GM19455 (cell line): Measurements from ENCODE around the gene CCDC102A.

Source experiments
- ATAC-seq: cut with Tn5 transposase; IDR thresholded peaks from one replicate; pipeline ENCODE4 v1.9.1; 2021; ENCODE audit not compliant: unreplicated experiment

The CCDC102A gene

DNA sequence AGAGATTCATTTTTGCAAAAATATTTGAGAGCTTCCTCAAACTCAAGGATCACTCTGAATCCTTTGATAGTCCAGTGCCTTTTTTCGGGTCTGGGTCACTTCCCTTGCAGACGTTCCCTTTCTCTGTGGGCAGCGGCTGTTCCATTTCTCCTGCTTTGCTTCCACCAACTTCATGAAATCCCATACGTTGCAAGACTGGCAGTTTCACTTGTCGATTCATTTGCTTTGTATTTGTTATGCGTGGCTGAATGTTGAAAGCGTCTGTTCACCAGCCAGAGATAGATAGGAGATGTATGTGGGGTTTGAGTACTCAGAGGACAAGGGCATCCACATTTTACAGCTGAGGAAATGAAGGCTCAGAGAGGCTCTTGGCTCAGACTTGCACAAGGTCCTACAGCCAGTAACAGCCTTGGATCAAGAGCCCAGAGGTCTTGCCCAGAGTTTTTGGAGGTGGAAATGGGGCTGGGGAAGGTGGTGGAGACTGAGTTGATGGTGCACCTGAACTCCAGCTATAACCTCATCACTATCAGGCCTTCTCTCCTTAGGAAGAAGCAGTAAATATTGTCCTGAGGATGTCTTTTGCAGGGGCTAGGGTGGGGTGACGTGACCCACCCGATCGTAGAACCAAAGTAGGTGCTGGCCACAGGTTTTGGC, 1.3 kb upstream of the CCDC102A start:
- no peak for ATAC-seq

GRCh38 chr16:57537194-57537505, 779 bp upstream of the CCDC102A start:
- no peak for ATAC-seq

DNA sequence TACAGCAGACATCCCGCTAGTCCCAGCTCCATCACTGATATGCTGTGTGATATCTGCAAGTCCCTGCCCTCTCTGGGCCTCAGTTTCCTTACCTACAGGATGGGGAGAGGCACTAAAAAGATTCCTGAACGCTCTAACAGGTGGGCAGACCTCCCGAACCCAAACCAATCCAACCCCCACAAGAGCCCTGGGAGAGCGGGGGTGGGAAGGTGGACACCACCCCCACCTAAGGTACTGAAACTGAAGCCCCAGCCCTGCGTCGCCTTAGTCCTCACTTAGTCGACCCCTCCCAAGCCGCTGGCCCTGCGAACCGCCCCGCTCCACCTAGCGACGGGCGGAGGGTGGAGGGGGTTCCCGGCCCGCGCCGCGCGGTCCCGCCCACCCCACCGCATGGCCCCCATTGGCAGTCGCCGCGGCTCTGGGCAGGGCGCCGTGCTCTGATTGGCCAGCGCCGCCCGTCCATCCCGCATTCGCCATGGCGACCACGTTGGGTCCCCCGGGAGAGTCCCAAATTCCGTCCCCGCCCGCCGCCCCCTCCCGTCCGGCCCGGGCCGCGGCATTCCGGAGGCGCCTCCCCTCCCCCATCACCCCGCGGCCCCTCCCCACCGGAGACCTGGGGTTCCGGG, 578 bp downstream of the CCDC102A start:
- peak; percentile 67 for ATAC-seq

- ATAC-seq = no peak
These were observed 1.3 kb downstream of the CCDC102A start for GRCh38 chr16:57534881-57535658.

- ATAC-seq = no peak
These were observed 2.0 kb downstream of the CCDC102A start for GRCh38 chr16:57534337-57534880.

GRCh38 chr16:57533431-57534336, 2.7 kb downstream of the CCDC102A start:
- ATAC-seq = no peak

GRCh38 chr16:57532266-57532625, 4.1 kb downstream of the CCDC102A start:
- ATAC-seq = no peak

GRCh38 chr16:57531635-57532265, 4.6 kb downstream of the CCDC102A start:
- ATAC-seq = no peak

DNA sequence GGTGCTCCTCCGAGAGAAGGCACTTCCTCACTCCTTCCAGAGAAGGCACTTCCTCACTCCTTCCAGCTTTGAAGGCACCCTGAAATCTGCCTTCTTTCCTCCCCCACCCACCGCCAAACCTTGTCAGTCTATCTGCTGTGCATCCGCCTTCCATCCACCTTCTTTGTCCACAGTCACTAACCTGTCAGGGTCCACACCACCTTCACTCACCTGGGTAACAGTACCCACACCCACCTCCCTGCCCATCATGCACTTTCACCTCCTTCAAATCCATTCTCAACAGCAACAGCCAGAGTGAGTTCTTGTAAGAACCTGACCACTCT, 5.2 kb downstream of the CCDC102A start:
- no peak for ATAC-seq

DNA sequence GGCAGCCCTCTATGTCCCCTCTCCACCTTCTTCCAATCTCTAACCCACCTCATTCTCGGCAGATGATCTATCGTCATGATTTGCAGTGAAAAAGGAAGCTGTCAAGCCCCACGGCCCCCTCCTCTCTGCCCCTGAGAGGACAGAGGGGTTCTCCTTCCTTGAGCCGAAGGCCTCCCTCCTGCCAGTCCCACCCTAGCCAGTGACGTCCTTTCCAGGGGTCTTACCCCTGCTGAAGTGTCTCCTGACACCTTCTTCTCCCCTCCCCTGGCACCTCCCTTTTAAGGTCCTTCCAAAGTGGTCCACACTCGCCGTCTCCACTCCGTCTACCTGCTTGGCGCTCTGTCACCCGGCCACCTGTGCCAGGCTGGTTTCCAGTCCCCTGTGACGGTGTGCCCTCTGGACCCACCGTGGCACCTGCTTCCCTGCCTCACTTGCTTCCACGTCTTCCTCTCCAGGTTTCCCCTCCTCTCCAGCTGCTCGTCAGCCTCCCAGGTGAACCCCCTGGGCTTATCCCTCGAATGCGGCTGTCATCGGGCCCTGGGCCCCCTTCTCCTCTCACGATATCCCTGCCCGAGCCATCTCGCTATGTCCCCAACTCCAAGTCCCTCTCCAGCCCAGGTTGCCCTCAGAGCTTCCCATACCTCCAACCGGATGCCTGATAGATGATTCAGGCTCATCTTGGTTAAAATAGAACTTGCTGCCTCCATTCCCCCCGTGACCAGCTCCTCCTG, 5.7 kb downstream of the CCDC102A start:
- ATAC-seq = no peak

DNA sequence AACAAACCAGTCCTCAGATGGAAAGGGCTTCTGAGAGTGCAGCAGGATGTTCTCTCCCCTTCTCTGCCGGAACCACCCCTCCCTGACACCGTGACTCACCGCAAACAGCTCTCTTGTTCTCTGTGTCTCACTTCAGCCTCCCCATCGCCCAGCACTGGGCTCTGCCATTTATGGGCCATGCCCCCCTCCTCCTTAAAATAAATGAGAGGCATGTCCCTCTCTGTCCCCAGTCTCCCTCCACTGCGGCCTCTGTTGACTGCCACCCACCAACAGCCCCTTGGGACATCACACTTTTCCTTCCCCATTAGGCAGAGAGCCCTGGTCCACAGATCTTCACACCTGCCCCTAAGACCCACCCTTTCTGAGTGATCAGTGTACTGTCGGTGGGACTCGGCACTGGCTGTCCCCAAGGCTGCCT, 6.3 kb downstream of the CCDC102A start:
- peak; percentile 59 for ATAC-seq

DNA sequence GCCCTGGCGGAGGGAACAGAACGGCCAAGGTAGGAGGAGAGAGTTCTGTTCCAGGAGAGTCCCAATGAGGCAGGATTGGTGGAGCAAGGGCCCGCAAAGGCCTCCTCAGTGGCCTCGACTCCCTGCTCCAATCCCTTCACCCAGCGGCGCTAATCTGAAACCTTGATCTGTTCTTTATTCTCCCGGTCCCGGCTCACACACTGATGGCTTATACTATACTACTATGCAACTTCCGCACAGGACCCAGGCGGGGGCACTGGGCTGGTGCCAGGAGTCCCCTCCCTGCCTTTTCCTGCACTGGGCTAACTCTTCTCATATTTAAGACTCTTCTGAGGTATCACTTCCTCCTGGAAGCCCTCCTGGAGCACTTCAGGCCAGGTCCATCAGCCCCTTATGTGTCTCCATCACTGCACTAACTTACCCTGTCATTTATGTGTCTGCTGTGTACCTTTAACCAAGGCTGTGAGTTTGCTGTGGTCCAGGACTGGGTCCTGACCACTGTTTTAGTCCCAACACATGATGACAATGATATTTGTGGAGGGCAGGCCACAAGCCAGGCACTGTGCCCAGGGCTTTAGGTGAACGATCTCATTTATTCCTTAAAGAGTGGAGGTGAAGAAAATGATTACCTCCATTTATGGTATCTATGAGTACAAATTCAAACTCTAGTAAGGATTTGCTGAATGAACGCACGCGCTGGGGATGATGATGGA, 6.8 kb downstream of the CCDC102A start:
- peak; percentile 11 for ATAC-seq

DNA sequence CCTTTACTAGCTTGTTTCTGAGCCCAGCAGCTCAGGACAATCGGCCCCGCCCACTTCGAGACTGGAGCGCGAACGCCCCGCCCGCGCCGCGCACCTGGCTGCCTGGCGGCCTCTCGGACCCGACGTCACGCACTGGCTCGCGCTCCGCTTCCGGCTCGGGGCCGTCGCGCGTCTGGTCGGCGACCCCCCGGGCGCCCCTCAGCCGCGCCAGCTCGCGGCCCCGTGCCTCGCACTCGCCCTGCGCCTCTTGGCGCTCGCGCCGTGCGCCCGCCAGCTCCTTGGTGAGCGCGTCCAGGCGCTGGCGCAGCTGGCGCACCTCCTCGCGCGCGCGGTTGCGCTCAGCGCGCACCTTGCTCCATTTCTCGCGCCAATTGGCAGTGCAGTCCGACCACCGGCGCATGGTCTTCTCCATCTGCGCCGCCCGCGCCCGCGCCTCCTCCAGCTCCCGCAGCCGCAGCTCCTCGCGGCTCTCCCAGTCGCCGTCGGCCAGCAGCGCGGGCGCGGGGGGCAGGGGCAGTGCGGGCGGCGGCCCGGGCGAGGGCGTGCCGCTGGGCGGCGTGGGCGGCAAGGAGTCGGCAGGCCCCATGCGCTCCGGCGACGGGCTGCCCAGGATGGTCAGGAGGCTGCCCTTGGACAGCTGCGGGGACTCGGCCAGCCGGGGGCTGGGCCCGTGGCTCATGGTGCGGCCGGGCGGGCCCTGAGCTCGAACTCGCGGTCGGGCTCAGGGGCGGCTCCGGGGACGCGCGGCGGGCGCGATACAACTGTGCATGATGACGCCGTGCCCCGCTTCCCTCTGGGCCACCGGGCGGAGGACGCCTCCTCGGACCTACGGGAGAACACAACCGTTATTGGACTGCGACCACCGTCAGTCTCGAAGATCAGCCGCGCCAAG, 7.6 kb downstream of the CCDC102A start:
- no peak for ATAC-seq

DNA sequence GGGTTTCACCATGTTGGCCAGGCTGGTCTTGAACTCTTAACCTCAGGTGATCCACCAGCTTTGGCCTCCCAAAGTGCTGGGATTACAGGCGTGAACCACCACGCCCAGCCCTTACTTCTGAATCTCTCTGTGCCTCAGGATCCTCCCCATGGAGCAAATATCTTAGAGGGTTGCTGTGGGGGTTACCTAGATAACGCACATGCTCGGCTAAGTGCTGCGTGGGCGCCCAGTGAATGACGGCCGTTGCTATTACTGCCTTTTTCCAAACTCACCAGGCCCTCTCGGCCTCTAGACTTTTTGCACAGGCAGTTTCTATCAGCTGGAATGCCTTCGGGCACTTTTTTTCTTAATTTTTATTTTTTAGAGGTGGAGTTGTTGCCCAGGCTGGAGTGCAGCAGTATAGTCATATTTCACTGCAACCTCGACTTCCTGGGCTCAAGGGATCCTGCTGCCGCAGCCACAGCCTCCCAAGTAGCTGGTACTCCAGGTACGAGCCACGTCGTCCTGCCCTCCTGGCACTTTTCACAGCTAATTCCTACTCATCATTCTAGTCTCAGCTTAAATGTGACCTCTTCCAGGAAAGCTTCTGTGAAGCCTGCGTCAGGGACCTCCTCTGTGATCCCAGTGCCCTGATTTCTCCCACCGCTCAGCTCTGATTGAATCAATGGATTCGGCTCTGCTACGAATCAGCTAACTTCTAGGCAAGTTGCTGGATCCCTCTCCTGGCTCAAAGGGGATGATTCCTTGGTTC, 8.6 kb downstream of the CCDC102A start:
- no peak for ATAC-seq

DNA sequence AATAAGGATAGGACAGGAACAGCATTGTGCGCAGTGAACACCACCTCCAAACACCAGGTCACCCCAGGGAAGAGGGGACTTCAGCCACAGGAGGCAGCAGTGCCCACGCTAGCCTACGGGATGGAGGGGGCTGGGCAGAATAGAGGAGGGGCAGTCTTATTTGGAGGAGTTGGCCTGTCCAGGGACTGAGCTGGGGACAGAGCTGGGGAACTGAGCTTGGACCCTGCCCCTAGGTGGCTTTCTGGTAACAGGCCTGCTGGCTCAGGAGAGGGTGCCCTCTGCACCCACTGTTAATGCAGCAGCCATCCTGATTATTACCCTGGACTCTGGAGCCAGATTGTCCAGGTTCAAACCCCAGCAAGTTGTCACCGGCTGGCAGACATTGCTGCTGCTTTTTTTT, 9.3 kb downstream of the CCDC102A start:
- no peak for ATAC-seq

DNA sequence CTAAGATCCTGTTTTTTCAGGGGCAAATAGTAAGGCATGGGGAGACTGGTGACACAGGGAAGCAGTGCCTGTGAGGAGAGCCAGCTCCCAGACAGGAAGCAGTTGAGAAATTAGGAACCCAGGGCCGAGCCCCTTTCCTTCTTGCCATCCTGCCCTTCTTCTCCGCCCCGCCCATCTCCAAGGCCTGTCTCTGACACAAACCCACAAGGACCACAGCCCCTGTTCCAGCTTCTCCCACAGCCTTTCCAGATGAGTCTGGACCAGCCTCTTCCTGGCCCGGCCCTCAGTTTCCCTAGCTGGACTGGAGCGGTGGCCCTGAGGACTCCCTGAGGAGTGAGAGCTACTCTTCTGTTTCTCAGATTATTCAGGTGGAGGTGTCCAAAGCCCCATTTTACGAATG, 9.9 kb downstream of the CCDC102A start:
- no peak for ATAC-seq

- no peak for ATAC-seq
These were observed 10.6 kb downstream of the CCDC102A start for GRCh38 chr16:57525761-57526160.

GRCh38 chr16:57522960-57523359, 13.4 kb downstream of the CCDC102A start:
- no peak for ATAC-seq
